Neutrophil (primary cell): Measurements from ENCODE around the gene CPNE7.

Source experiments
- H3K27ac ChIP-seq: fragments of 200-600 bp; sonication (generic); 2 replicates; pipeline ENCODE4 v1.5.1; 2016; ENCODE audit warnings: mild to moderate bottlenecking, moderate library complexity
- H3K27me3 ChIP-seq: fragments of 200-600 bp; sonication (generic); 2 replicates; pipeline ENCODE4 v1.6.0; 2016; ENCODE audit warnings: mild to moderate bottlenecking
- H3K36me3 ChIP-seq: fragments of 200-600 bp; sonication (generic); 2 replicates; pipeline ENCODE4 v1.5.1; 2017
- H3K4me1 ChIP-seq, 2 experiments: fragments of 200-600 bp in 1 of 2; sonication (generic) in 1 of 2; 1 replicate in 1 of 2; 2 replicates in 1 of 2; pipeline versions ENCODE4 v1.5.1 to v1.6.1; 2013 to 2016; ENCODE audit warnings: low read depth in 1 of 2, low read length in 1 of 2, mild to moderate bottlenecking in 1 of 2, moderate library complexity in 1 of 2; ENCODE audit not compliant: control insufficient read depth in 1 of 2, insufficient read depth in 1 of 2
- H3K4me3 ChIP-seq, 2 experiments: fragments of 200-600 bp in 1 of 2; sonication (generic) in 1 of 2; 1 replicate in 1 of 2; 2 replicates in 1 of 2; pipeline ENCODE4 v1.5.1; 2013 to 2016; ENCODE audit warnings: low read depth in 1 of 2, low read length in 1 of 2, mild to moderate bottlenecking in 1 of 2, moderate library complexity in 1 of 2
- H3K9me3 ChIP-seq: fragments of 200-600 bp; sonication (generic); 2 replicates; pipeline ENCODE4 v1.5.1; 2016
- TF ChIP-seq, protein P1 (sequence below): fragments of 200-600 bp; sonication (generic); IDR thresholded peaks from 2 replicates; pipeline ENCODE4 v1.5.1; 2016; ENCODE audit warnings: antibody characterized with exemption

CPNE7 gene

DNA sequence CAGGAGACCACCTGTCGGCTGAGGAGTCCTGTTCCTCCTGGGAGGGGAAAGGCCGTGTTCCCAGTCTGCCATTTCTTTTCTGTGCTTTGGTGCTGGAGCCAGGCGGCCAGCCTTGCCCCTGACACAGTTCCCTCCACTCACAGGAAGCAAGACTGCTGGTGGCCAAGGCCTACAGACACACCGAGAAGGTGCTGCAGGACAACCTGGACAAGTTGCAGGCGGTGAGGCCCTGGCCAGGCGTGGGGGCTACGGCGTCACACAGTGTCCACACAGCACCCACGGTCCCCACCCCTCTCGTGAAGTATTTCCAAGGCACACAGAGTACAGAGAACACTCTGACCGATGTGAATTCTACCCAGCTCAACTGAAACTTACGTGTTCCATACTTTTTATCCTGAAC, 21.2 kb upstream of the CPNE7 start:
- TF ChIP-seq, protein P1, sequence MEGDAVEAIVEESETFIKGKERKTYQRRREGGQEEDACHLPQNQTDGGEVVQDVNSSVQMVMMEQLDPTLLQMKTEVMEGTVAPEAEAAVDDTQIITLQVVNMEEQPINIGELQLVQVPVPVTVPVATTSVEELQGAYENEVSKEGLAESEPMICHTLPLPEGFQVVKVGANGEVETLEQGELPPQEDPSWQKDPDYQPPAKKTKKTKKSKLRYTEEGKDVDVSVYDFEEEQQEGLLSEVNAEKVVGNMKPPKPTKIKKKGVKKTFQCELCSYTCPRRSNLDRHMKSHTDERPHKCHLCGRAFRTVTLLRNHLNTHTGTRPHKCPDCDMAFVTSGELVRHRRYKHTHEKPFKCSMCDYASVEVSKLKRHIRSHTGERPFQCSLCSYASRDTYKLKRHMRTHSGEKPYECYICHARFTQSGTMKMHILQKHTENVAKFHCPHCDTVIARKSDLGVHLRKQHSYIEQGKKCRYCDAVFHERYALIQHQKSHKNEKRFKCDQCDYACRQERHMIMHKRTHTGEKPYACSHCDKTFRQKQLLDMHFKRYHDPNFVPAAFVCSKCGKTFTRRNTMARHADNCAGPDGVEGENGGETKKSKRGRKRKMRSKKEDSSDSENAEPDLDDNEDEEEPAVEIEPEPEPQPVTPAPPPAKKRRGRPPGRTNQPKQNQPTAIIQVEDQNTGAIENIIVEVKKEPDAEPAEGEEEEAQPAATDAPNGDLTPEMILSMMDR, result no peak
- H3K36me3 ChIP-seq, result peaks cover 68% of the 10 kb centered on the region
- no peak overlapping the region for H3K27ac ChIP-seq
- H3K9me3 ChIP-seq, result no peaks in the 10 kb centered on the region
- no peaks in the 10 kb centered on the region for H3K27me3 ChIP-seq
- peaks cover 2 to 13% of the 10 kb centered on the region in 2 experiments for H3K4me1 ChIP-seq
- no peak overlapping the region for H3K4me3 ChIP-seq

DNA sequence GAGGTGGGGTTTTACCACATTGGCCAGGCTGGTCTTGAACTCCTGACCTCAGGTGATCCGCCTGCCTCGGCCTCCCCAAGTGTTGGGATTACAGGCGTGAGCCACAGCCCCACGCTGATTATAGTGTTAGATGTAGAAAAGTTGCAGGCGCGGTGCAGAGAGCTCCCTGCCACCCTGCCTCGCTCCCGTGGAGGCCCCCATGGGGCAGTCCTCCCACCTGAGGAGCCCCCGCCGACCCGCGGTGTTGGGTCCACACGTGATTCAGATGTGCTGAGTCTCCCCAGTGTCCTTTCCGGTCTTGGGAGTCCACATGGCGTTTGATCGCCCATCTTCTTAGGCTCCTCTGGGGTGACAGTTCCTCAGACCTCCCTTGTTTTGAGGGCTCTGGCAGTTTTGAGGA, 20.3 kb upstream of the CPNE7 start:
- Histone ChIP-seq H3K27ac (no peak overlapping the region), H3K4me3 (no peak overlapping the region), H3K27me3 (no peaks in the 10 kb centered on the region), H3K4me1 (peaks cover 8 to 22% of the 10 kb centered on the region in 2 experiments), H3K36me3 (peaks cover 58% of the 10 kb centered on the region), H3K9me3 (no peaks in the 10 kb centered on the region)
- TF ChIP-seq, protein P1, result no peak

DNA sequence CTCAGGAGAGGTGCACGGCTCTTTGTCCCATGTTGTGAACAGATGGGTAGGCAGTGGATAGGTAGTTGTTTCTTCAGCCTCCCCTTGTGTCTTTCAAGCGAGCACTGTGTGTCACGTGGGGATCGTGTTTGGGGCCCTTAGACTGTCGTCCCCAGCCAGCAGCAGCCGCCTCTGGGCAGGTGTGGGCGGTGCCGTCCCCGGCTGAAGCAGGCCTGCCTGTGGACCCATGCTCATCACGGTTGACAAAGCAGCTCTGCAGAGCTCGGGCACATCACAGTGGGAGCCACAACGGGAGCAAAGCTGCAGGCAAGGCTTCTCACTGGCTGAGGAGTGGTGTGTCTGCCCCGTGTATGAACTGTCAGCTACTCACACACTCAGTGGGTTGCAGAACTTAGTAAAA, 19.8 kb upstream of the CPNE7 start:
- Histone ChIP-seq H3K4me1 (peaks cover 10 to 22% of the 10 kb centered on the region in 2 experiments), H3K9me3 (no peaks in the 10 kb centered on the region), H3K27me3 (no peaks in the 10 kb centered on the region), H3K4me3 (no peak overlapping the region), H3K36me3 (peaks cover 53% of the 10 kb centered on the region), H3K27ac (no peak overlapping the region)
- TF ChIP-seq, protein P1, result no peak

DNA sequence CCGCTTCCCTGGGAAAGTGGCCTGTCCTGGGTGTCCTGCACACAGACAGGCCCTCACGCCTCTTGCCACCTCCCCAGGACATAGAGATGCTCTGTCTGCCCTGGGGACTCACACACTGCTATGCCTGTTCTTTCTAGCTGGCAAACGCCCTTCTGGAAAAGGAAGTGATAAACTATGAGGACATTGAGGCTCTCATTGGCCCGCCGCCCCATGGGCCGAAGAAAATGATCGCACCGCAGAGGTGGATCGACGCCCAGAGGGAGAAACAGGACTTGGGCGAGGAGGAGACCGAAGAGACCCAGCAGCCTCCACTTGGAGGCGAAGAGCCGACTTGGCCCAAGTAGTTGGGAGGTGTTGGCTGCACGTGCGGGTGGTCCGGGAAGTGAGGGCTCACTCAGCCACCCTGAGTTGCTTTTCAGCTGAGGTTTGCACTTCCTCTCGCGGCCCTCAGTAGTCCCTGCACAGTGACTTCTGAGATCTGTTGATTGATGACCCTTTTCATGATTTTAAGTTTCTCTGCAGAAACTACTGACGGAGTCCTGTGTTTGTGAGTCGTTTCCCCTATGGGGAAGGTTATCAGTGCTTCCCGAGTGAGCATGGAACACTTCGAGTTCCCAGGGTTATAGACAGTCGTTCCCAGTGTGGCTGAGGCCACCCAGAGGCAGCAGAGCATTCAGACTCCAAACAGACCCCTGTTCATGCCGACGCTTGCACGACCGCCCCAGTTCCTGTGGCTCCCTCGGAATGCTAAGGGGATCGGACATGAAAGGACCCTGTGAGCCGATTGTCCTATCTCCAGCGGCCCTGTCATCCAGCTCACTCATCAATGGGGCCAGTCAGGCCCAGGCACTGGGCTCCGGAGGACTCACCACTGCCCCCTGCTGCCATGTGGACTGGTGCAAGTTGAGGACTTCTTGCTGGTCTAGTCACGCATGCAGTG, 18.5 kb upstream of the CPNE7 start:
- H3K27ac ChIP-seq, result peak overlapping the region; percentile 28

DNA sequence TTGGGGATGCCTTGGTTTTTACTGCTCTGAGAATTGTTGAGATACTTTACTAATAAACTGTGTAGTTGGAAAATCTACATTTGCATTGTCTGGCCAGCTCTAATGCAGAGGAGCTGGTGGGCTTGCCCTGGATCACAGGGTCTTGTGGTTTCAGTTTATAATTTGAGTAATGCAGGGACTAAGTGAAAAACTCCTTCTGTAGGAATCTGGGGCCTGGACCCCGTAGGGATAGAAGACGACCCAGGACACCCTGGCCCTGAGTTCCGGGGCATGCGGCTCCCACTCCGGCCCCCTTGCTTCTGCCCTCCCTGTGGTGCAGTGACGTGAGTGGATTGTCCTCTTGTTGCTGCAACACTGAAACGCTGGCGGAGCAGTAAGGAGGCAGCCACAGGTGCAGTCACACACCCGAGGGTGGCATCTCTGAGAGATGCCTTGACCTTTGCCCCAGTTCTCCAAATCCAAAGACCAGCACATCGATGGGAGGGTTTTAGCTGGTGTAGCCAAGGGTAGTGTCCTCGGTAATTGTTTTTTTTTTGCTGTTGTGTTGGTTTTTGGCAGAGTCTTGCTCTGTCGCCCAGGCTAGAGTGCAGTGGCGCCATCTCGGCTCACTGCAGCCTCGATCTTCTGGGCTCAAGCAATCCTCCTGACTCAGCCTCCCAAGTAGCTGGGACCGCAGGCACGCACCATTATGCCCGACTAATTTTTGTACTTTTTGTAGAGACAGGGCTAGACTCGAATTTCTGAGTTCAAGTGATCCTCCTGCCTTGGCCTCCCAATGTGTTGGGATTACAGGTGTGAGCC, 17.7 kb upstream of the CPNE7 start:
- TF ChIP-seq, protein P1, result no peak
- Histone ChIP-seq H3K4me1 (peaks cover 25 to 38% of the 10 kb centered on the region in 2 experiments), H3K9me3 (no peaks in the 10 kb centered on the region), H3K36me3 (peaks cover 48% of the 10 kb centered on the region), H3K4me3 (no peak overlapping the region), H3K27ac (no peak overlapping the region), H3K27me3 (no peaks in the 10 kb centered on the region)

More for the DNA sequence above, 18.5 kb upstream of the CPNE7 start:
- Histone ChIP-seq H3K27me3 (no peaks in the 10 kb centered on the region), H3K4me3 (no peak overlapping the region), H3K4me1 (peaks cover 23 to 34% of the 10 kb centered on the region in 2 experiments), H3K36me3 (peaks cover 48% of the 10 kb centered on the region), H3K9me3 (no peaks in the 10 kb centered on the region)
- TF ChIP-seq, protein P1, result peak; percentile 47
